Mesendoderm (in vitro differentiated cells): ENCODE results near the gene INSL3.

Experiments
- DNase-seq: peaks from one replicate; pipeline ENCODE4 v3.0.0; 2013
- H2AK5ac ChIP-seq: 2 replicates; pipeline ENCODE4 v1.6.1; 2013; ENCODE audit warnings: low read length, inconsistent platforms
- H2BK120ac ChIP-seq: 2 replicates; pipeline ENCODE4 v1.6.1; 2013; ENCODE audit warnings: low read depth, mild to moderate bottlenecking, low read length, moderate library complexity, mixed read lengths
- H2BK15ac ChIP-seq: replicated peaks from 2 replicates; pipeline ENCODE4 v1.6.1; 2013; ENCODE audit warnings: low read depth, mild to moderate bottlenecking, moderate library complexity
- H2BK5ac ChIP-seq: 2 replicates; pipeline ENCODE4 v1.6.1; 2013; ENCODE audit warnings: low read length, inconsistent platforms
- H3K18ac ChIP-seq: 2 replicates; pipeline ENCODE4 v1.6.1; 2013; ENCODE audit warnings: mild to moderate bottlenecking, low read length, mixed read lengths
- H3K23ac ChIP-seq: one replicate; pipeline ENCODE4 v1.6.1; 2013; ENCODE audit warnings: low read length
- H3K27ac ChIP-seq: 2 replicates; pipeline ENCODE4 v1.5.1; 2013; ENCODE audit warnings: low read depth, mild to moderate bottlenecking, inconsistent platforms, low read length, moderate library complexity
- H3K27me3 ChIP-seq: 2 replicates; pipeline ENCODE4 v1.6.1; 2013; ENCODE audit warnings: low read length, control low read depth, mild to moderate bottlenecking, inconsistent platforms; ENCODE audit not compliant: insufficient read depth, poor library complexity
- H3K36me3 ChIP-seq: 2 replicates; pipeline ENCODE4 v1.6.1; 2013; ENCODE audit warnings: low read length, inconsistent platforms; ENCODE audit not compliant: control insufficient read depth, insufficient read depth
- H3K4ac ChIP-seq: one replicate; pipeline ENCODE4 v1.6.1; 2013; ENCODE audit warnings: low read depth, mild to moderate bottlenecking, low read length, moderate library complexity
- H3K4me1 ChIP-seq: 2 replicates; pipeline ENCODE4 v1.6.1; 2013; ENCODE audit warnings: low read depth, low read length, inconsistent platforms; ENCODE audit not compliant: control insufficient read depth
- H3K4me2 ChIP-seq: 2 replicates; pipeline ENCODE4 v1.6.1; 2013; ENCODE audit warnings: low read length
- H3K4me3 ChIP-seq: 2 replicates; pipeline ENCODE4 v1.5.1; 2013; ENCODE audit warnings: mild to moderate bottlenecking, low read length
- H3K56ac ChIP-seq: one replicate; pipeline ENCODE4 v1.6.1; 2013; ENCODE audit warnings: low read length
- H3K79me1 ChIP-seq: 2 replicates; pipeline ENCODE4 v1.6.1; 2013; ENCODE audit warnings: low read length, inconsistent platforms
- H3K79me2 ChIP-seq: 2 replicates; pipeline ENCODE4 v1.6.1; 2013; ENCODE audit warnings: mild to moderate bottlenecking, low read length; ENCODE audit not compliant: control insufficient read depth, insufficient read depth
- H3K9ac ChIP-seq: 2 replicates; pipeline ENCODE4 v1.6.1; 2013; ENCODE audit warnings: low read length, inconsistent platforms
- H4K5ac ChIP-seq: one replicate; pipeline ENCODE4 v1.6.1; 2013; ENCODE audit warnings: low read length
- H4K8ac ChIP-seq: one replicate; pipeline ENCODE4 v1.6.1; 2013; ENCODE audit warnings: low read depth, mild to moderate bottlenecking, control low read depth, low read length, moderate library complexity
- WGBS: extraction: QIAGEN DNeasy Blood & Tissue Kit; methylation state at CpG from one replicate; pipeline ENCODE4 v1.1.7; 2013; ENCODE audit warnings: low lambda C conversion rate, missing lambda C conversion rate; ENCODE audit not compliant: insufficient coverage; ENCODE audit errors: extremely low coverage; 5-methylcytosine and 5-hydroxymethylcytosine counted together

The INSL3 gene

DNA sequence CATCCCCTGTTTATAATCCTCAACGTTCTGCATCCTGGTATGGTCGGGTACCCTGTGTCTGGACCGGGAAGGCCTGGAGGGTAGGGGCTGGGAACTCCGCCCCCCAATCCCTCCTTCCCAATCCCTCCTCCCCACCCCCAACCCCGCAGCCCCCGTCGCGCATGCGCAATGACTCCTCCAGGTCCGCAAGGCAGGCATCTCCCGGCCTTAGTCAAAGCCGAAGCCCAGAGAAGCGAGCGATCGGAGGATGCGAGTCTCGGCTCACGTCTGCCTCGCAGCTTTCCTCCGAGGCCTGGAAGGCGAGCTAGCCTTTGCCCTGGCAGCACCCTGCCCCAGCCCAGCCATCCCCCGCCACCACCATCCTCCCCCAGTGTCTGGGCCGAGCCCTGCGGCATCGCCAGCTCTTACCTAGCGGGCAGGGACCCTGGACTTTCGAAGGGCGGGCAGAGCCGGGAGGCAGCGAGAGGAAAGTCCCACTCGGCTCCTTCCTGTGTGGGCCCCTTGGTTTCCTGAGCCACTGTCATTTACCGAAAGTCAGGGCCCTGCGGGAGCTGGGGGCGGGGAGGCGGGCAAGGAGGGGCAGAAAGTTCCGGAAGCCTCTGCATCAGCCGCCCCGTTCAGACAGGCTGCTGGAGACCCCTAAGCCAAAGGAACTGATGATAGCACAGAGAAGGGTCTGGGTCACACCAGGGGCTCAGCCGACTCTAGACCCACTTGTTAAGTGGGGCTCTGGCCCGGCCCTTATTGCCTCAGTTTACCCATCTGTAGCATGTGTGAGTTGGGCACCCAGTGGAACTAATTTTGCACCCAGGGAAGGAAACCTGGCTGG, 26.4 kb upstream of the INSL3 start, which contains the start of gene JAK3:
TSS of gene JAK3 (minus strand) at position 445 of the 829 bp plus-strand sequence. CDS start 3,565 bp downstream, outside the sequence.
- H3K36me3 ChIP-seq, result no peaks in the 10 kb centered on the region
- peak within 1 kb of the TSS; percentile 56 for H3K9ac ChIP-seq
- no peak within 1 kb of the TSS for H3K27ac ChIP-seq
- H3K23ac ChIP-seq, result no peak within 1 kb of the TSS
- no peak within 1 kb of the TSS for H2BK15ac ChIP-seq
- no peak within 1 kb of the TSS for H2AK5ac ChIP-seq
- H3K56ac ChIP-seq, result peak within 1 kb of the TSS; percentile 95
- no peaks in the 10 kb centered on the region for H3K4me1 ChIP-seq
- H3K79me1 ChIP-seq, result no peaks in the 10 kb centered on the region
- H3K79me2 ChIP-seq, result no peaks in the 10 kb centered on the region
- no peak within 1 kb of the TSS for H2BK120ac ChIP-seq
- peak within 1 kb of the TSS; percentile 46 for H3K4ac ChIP-seq
- no peaks in the 10 kb centered on the region for H3K27me3 ChIP-seq
- WGBS, result no CpG with 5 or more reads among the region's 40 CpGs
- no peak within 1 kb of the TSS for H3K4me3 ChIP-seq
- H4K5ac ChIP-seq, result no peak within 1 kb of the TSS
- peak; percentile 92 for DNase-seq
- peak within 1 kb of the TSS; percentile 36 for H3K4me2 ChIP-seq
- H2BK5ac ChIP-seq, result no peak within 1 kb of the TSS
- peak within 1 kb of the TSS; percentile 33 for H3K18ac ChIP-seq
- H4K8ac ChIP-seq, result no peak within 1 kb of the TSS

DNA sequence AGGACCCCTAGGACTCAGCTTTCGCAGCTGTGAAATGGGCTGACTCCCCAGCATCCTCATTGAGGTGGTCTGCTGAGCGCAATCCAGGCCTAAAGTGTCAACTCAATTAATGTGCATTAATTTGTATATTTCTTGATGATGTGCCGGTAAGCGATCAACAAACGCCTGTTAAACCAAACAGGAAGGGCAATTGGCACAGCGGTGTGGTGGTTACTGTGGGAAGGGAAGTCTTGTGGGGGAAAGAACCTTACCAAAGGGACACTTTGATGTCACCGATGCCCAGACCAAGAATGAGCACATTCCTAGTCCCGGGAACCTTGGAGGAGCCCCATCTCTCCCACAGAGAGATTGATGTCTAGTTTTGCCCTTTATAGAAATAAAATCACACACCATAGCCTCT, 24.8 kb upstream of the INSL3 start:
- no peak overlapping the region for H3K4me2 ChIP-seq
- H3K27me3 ChIP-seq, result no peaks in the 10 kb centered on the region
- H2BK120ac ChIP-seq, result no peak overlapping the region
- no peak overlapping the region for H3K4me3 ChIP-seq
- H3K9ac ChIP-seq, result no peak overlapping the region
- no peak overlapping the region for H4K5ac ChIP-seq
- no peak overlapping the region for H3K56ac ChIP-seq
- H3K4me1 ChIP-seq, result no peaks in the 10 kb centered on the region
- H2BK15ac ChIP-seq, result no peak overlapping the region
- no peak for DNase-seq
- H3K36me3 ChIP-seq, result no peaks in the 10 kb centered on the region
- H3K18ac ChIP-seq, result no peak overlapping the region
- H3K27ac ChIP-seq, result no peak overlapping the region
- H3K79me2 ChIP-seq, result no peaks in the 10 kb centered on the region
- WGBS, result no CpG with 5 or more reads among the region's 8 CpGs
- no peak overlapping the region for H3K4ac ChIP-seq
- no peak overlapping the region for H2BK5ac ChIP-seq
- H3K79me1 ChIP-seq, result no peaks in the 10 kb centered on the region
- no peak overlapping the region for H2AK5ac ChIP-seq
- no peak overlapping the region for H3K23ac ChIP-seq
- no peak overlapping the region for H4K8ac ChIP-seq

- no peak for DNase-seq
- WGBS, result no CpG with 5 or more reads among the region's 14 CpGs
- Histone ChIP-seq H3K23ac (no peak overlapping the region), H3K18ac (no peak overlapping the region), H3K79me2 (no peaks in the 10 kb centered on the region), H3K4me1 (no peaks in the 10 kb centered on the region), H4K8ac (no peak overlapping the region), H3K4me2 (no peak overlapping the region), H3K27ac (no peak overlapping the region), H3K9ac (no peak overlapping the region), H2AK5ac (no peak overlapping the region), H2BK120ac (no peak overlapping the region), H3K56ac (no peak overlapping the region), H3K79me1 (no peaks in the 10 kb centered on the region), H3K4me3 (no peak overlapping the region), H3K4ac (no peak overlapping the region), H4K5ac (no peak overlapping the region), H3K27me3 (no peaks in the 10 kb centered on the region), H3K36me3 (no peaks in the 10 kb centered on the region), H2BK15ac (no peak overlapping the region), H2BK5ac (no peak overlapping the region)
These were observed 22.7 kb upstream of the INSL3 start for GRCh38 chr19:17843908-17844490.

GRCh38 chr19:17843292-17843827, 22.0 kb upstream of the INSL3 start:
- Histone ChIP-seq H4K5ac (no peak overlapping the region), H2BK15ac (no peak overlapping the region), H2BK120ac (no peak overlapping the region), H3K4ac (no peak overlapping the region), H3K18ac (no peak overlapping the region), H3K27me3 (no peaks in the 10 kb centered on the region), H2BK5ac (no peak overlapping the region), H3K9ac (no peak overlapping the region), H3K56ac (no peak overlapping the region), H3K4me3 (no peak overlapping the region), H2AK5ac (no peak overlapping the region), H3K4me2 (no peak overlapping the region), H3K23ac (no peak overlapping the region), H3K27ac (no peak overlapping the region), H3K36me3 (no peaks in the 10 kb centered on the region), H3K79me2 (no peaks in the 10 kb centered on the region), H4K8ac (no peak overlapping the region), H3K79me1 (no peaks in the 10 kb centered on the region), H3K4me1 (no peaks in the 10 kb centered on the region)
- WGBS, result no CpG with 5 or more reads among the region's 9 CpGs
- no peak for DNase-seq

DNA sequence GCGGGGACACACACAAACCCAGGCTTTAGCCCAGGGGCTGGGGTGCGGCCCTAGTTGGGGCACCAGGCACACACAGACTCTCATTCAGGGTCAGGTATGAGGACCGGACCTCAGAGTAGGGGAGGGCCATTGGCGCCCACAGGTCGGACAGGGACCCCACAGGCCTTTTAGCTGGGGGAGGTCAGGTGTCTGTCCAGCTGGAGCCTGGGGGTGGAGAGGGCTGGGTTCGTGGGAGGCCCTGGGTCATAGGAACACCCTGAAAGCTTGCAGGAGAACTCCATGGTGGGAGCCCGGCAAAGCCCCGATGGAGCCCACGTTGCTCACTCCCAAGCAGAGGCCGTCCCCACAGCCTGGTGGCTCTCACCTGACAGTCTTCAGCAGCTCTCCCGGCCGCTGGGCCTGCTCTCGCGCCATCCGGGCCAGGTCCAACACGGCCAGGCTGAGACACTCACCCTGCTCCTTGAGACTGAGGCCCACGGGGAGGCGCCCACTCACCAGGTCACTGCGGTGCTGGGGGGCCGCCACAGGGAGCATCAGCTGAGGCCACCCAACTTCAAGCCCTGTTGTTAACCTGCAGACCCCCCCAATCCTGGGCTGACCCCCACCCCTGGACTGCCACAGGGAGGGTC, 21.5 kb upstream of the INSL3 start:
- Histone ChIP-seq H3K4ac (no peak overlapping the region), H3K27me3 (no peaks in the 10 kb centered on the region)

More for the DNA sequence above, 21.5 kb upstream of the INSL3 start:
- no peak overlapping the region for H2BK120ac ChIP-seq
- H3K23ac ChIP-seq, result peak overlapping the region; percentile 92
- no peak overlapping the region for H4K5ac ChIP-seq
- H4K8ac ChIP-seq, result no peak overlapping the region
- H2BK5ac ChIP-seq, result no peak overlapping the region
- WGBS, result no CpG with 5 or more reads among the region's 20 CpGs
- peak overlapping the region; percentile 84 for H3K56ac ChIP-seq
- H3K9ac ChIP-seq, result peak overlapping the region; percentile 72
- no peak overlapping the region for H2AK5ac ChIP-seq
- H3K4me1 ChIP-seq, result no peaks in the 10 kb centered on the region
- no peak overlapping the region for H3K27ac ChIP-seq
- H3K4me3 ChIP-seq, result peak overlapping the region; percentile 6
- no peak for DNase-seq
- no peaks in the 10 kb centered on the region for H3K79me2 ChIP-seq
- no peaks in the 10 kb centered on the region for H3K36me3 ChIP-seq
- H3K79me1 ChIP-seq, result no peaks in the 10 kb centered on the region
- H3K4me2 ChIP-seq, result peak overlapping the region; percentile 65
- no peak overlapping the region for H3K18ac ChIP-seq
- no peak overlapping the region for H2BK15ac ChIP-seq
